ENCODE measurements around the gene PCSK9.
A peak's percentile ranks its signal among the peaks of the same experiment; 100 is the strongest.

The PCSK9 gene

DNA sequence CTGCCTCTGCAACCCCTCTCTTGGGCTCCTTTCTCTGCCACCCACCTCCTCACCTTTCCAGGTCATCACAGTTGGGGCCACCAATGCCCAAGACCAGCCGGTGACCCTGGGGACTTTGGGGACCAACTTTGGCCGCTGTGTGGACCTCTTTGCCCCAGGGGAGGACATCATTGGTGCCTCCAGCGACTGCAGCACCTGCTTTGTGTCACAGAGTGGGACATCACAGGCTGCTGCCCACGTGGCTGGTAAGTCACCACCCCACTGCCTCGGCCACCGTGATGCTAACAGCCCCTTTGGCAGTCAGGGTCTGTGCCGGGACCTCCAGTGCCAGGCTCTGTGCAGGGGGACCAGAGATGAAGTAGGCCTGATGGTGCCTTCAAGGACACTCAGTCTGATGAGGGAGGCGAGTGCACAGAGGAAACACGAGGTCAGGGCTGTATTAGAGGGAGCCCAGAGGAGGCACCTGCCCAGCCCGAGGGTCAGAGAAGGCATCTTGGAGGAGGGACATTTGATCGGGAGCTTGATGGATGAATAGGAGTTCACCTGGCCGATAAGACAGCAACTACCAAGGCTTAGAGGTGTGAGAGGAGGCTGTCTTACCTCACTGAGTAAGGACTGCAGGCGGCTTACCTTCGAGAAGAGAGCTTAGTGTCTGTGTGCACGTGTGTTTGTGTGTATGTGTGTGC lies 18.1 kb downstream of the PCSK9 start:
- no peak for DNase-seq (ENCODE audit: low spot score)
- in situ Hi-C loops (cut with MboI; ENCODE audit: low pct_unique_long_range_greater_than_20kb, low sequenced_read_pairs, unreplicated experiment): no loop called here
- TF ChIP-seq, protein P1, sequence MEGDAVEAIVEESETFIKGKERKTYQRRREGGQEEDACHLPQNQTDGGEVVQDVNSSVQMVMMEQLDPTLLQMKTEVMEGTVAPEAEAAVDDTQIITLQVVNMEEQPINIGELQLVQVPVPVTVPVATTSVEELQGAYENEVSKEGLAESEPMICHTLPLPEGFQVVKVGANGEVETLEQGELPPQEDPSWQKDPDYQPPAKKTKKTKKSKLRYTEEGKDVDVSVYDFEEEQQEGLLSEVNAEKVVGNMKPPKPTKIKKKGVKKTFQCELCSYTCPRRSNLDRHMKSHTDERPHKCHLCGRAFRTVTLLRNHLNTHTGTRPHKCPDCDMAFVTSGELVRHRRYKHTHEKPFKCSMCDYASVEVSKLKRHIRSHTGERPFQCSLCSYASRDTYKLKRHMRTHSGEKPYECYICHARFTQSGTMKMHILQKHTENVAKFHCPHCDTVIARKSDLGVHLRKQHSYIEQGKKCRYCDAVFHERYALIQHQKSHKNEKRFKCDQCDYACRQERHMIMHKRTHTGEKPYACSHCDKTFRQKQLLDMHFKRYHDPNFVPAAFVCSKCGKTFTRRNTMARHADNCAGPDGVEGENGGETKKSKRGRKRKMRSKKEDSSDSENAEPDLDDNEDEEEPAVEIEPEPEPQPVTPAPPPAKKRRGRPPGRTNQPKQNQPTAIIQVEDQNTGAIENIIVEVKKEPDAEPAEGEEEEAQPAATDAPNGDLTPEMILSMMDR (IDR thresholded peaks at IDR 0.05; ENCODE audit: extremely low read depth, insufficient read depth, missing control alignments): no peak

DNA sequence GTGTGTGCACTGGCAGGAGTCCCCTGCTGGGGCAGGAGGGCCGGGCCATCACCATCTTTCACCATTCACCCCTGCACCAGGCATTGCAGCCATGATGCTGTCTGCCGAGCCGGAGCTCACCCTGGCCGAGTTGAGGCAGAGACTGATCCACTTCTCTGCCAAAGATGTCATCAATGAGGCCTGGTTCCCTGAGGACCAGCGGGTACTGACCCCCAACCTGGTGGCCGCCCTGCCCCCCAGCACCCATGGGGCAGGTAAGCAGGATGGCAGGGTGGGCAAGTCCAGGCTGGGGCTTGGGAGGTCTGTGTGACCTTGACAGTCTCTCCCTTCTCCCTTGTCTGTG lies 18.6 kb downstream of the PCSK9 start:
- TF ChIP-seq, protein P1 (IDR thresholded peaks at IDR 0.05; ENCODE audit: extremely low read depth, insufficient read depth, missing control alignments): no peak
- in situ Hi-C loops (cut with MboI; ENCODE audit: low pct_unique_long_range_greater_than_20kb, low sequenced_read_pairs, unreplicated experiment): no loop called here
- peak; percentile 9 for DNase-seq (ENCODE audit: low spot score)

DNA sequence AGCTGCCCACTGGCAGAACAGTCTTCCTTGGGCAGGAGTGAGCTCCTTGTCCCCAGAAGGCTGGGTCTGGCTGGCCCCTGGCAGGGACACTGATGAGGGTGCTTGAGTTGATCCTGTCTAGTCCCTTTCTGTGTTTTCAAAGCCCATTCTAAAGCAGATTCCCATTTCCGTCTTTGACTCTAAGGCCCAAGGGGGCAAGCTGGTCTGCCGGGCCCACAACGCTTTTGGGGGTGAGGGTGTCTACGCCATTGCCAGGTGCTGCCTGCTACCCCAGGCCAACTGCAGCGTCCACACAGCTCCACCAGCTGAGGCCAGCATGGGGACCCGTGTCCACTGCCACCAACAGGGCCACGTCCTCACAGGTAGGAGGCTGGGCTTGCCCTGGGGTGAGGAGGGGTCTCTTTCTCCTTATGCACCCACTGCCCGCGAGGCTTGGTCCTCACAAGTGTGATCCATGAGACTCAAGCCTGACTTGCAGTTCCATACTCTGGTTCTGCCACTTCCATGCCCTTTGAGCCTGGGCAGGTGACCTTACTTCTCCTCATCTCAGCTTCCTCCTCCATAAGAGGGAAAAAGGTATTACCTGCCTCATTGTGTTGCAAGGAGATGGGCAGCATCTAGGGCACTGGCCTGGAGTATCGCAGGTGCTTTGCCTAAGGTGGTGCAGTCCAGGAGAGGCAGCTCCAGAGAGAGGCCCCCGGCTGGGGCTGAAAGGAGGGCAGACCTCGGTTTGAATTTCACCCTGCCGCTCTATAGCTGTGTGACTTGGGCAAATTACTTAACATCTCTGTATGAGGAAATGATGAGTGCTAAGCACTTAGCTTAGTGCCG lies 20.2 kb downstream of the PCSK9 start:
- in situ Hi-C loops (cut with MboI; ENCODE audit: low pct_unique_long_range_greater_than_20kb, low sequenced_read_pairs, unreplicated experiment): no loop called here
- TF ChIP-seq, protein P1 (IDR thresholded peaks at IDR 0.05; ENCODE audit: extremely low read depth, insufficient read depth, missing control alignments): no peak
- DNase-seq (ENCODE audit: low spot score): peak; percentile 4

DNA sequence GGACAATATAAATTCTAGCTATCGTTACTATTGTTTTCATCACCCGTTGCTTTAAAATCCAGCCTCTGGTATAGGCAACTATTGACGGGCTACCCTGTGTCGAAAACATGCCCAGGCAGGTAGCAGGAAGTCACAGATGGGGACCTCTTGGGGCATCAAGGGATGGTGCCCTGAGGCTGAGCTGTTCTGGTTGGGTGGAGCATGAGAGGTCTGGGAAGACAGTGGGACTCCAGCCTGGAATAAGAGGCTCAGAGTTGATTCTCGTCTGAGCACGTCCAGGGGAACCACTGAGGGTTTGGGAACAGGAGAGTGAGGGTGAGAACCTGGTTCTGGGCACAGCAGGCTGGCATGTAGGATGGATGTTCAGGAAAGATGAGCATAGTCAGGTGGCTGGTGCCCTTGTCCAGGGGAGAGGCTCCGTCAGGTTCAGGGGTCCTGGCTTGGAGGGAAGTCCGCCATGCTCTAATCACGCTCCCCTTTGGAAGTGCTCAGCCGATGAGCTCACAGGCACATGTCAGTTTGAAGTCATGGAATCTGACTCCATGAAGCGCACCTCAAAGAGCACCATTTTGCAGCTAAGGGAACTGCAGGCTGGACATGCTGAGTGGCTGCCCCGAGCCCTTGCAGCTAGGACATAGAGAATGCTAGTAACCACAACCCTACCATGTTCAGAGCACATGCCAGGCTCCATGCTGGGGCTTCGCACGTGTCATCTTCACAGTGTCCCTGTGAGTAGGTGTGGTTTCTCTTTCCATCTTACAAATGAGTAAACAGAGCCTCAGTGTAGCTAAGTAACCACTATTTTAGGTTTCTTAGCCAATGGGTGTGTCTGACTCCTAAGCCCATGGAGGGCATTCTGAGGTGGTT lies 21.0 kb downstream of the PCSK9 start:
- TF ChIP-seq, protein P1 (IDR thresholded peaks at IDR 0.05; ENCODE audit: extremely low read depth, insufficient read depth, missing control alignments): no peak
- DNase-seq (ENCODE audit: low spot score): peak; percentile 49
- in situ Hi-C loops (cut with MboI; ENCODE audit: low pct_unique_long_range_greater_than_20kb, low sequenced_read_pairs, unreplicated experiment): no loop called here

DNA sequence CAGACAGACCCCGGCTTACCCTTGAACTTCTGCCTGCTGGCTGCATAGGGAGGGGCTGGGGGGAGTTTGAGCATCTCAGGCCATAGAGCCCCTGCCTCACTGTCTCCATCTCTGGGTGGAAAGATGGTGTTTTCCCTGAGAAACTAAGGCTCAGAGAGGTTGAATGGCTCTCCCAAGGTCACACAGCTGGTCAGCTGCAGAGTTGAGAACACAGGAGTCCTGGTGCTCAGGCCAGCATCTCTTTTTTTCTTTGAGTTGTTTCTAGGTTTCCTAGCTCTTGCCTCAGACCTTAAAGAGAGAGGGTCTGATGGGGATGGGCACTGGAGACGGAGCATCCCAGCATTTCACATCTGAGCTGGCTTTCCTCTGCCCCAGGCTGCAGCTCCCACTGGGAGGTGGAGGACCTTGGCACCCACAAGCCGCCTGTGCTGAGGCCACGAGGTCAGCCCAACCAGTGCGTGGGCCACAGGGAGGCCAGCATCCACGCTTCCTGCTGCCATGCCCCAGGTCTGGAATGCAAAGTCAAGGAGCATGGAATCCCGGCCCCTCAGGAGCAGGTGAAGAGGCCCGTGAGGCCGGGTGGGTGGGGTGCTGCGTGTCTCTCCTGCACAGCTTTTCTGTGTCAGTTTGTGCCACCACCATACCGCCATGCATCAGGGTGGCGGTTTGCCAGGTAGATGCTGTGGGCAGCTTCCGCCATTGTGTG lies 21.8 kb downstream of the PCSK9 start:
- peak; percentile 4 for DNase-seq (ENCODE audit: low spot score)
- in situ Hi-C loops (cut with MboI; ENCODE audit: low pct_unique_long_range_greater_than_20kb, low sequenced_read_pairs, unreplicated experiment): no loop called here
- TF ChIP-seq, protein P1 (IDR thresholded peaks at IDR 0.05; ENCODE audit: extremely low read depth, insufficient read depth, missing control alignments): no peak

All from GM13977 (cell line).